Measurements from ENCODE around the gene HLA-DRB1.
A peak's percentile ranks its signal among the peaks of the same experiment; 100 is the strongest.
"Not testable (repeated sequence)": the region's sequence is repeated elsewhere in the genome, so short reads cannot be mapped to it uniquely, and the experiment has no call there.

Gene HLA-DRB1

DNA sequence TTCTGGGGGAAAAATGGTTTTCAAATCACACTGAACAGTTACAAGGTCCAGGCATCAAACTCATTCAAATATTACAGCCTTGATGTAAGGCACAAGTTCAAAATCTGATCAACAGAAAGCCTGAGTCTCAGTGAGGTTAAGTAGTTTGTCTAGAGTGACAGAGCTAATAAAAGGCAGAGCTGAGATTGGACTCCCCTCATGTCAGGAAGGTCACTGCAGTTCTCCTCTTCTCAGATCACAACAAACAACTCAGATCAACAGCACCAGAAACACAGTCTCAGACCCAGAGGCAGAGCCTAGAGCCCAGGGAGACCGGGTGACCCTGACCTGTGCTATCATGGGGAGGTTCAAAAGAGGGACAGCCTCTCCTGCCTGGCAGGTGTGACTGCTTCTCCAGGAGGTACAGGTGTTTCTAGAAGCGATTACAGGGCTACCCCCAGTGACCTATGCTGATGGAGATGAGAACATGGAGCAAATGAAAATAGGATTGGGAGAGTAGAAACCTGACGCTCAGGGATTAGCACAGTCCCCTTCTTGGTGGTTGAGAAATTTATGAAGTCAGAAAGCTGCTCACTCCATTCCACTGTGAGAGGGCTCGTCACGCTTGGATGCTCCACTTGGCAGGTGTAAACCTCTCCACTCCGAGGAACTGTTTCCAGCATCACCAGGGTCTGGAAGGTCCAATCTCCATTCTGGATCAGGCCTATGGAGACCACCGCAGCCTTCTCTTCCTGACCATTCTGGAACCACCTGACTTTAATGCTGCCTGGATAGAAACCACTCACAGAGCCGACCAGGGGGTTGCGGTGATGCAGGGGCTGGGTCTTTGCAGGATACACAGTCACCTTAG is 35.3 kb downstream of the HLA-DRB1 start:
- DNase-seq = no peak

DNA sequence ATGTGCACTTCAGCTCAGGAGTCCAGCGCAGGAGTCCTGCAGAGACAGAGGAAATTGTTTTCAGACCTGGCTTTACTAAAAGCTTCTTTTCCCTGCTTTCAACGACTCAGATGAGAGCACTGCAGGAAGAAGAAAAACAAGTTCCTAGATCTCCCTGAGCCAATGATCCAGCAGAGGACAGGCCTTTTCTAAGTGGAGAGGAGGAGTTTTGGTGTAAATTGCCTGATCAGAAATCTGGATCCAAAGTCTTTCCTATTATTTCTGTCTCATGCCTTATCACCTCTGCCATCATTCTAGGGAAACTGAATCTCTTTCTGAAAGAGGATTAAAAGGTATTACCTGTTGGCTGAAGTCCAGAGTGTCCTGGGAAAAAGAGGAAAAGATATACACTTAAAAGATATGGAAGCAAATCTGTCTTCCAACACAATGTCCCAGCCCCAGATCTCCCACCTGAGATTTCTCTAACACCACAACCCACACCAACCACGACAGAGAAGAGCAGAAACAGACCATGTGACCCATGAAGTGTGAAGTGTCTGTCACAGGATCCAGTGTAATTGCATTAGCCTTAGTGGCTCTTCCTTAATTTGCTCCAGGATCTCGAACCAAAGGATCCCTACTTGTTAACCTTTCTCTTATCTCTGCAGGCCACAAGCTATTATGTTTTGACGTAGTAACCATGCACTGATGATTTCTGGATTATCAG is 36.5 kb downstream of the HLA-DRB1 start:
- no peak for DNase-seq

DNA sequence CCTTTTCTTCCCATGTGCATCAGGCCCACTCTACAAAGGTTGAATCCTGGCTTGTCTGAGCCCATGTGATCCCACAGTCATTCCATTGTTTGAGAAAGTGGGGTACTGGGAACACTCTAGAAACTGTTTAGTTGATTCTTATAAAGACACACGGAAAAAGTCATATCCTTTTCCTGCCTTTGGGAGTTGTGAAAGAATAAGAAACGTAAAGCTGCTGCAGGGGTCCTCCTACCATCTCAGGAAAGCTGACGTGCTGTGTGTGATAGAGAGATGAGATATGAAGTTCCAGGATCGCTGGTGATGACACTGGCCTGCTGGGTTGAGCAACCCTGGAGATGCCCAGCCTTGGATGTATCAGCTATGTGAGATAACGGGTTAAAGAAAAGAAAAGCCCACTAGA is 38.2 kb downstream of the HLA-DRB1 start:
- peak; percentile 69 for DNase-seq

DNA sequence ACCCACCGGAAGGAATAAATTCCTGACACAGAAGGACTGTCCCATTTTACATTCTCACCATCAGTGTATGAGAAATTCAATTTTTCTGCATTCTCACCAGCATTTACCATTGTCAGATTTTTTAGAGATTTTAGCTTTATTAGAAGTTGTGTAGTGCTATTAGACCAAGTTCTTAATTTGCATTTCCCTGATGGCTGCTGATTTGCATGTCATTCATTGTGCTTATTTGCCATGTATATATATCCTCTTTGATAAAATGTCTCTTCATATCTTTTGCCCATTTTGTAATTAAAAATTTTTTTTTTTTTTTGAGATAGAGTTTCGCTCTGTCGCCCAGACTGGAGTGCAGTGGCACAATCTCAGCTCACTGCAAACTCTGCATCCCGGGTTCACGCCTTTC is 49.8 kb downstream of the HLA-DRB1 start:
- DNase-seq = no peak

DNA sequence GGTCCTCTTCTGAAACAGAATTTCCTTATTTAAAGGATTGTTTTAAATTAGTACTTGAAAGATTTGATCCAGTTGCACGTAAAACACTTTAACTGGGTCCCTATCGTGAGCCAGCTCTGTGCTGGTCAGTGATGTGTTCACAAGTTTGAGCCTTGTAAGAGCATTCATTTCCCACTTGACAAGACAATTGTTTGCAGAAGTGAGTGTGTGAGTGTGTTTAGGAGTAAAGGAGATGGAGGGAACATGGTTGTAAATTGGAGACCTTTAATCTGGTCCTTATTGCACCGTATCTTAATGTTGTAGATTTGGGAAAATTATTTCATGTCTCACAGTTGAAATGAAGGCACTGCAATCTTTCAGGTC is 59.2 kb downstream of the HLA-DRB1 start:
- DNase-seq = not testable (repeated sequence)

DNA sequence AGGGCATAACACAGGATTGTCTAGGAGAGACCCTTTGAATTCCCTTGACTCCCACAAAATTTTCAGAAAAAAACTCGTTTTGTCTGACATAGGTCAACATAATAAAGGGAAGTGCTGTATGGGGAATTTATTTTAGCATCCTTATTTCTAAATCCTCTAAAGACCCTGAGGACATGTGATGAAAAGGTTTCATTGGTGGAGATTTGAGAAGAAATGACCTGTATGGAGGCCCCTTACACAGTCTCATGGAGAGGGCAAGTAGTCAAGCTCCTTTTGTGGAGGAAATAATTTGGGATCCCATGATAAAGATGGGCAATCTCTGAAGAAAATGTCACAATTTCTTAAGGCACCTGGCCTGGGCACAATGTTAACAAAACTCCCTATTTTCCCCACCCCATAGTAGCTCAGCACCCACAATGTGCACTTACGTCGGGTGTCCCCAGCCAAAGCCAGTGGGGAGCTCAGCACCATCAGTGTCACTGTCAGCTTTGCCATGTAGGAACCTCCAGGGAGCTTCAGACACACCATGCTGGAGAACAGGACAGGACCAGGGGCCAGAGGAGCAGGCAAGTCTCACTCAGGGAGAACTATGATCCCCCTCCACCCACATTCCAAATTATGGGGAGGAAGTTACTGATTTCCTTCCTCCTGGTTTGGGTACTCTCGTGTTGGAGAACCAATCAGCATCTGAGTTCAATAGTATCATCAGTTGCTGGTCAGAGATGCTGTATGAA is 59.8 kb downstream of the HLA-DRB1 start, which contains the start of gene HLA-DRB5:
Gene HLA-DRB5, minus strand, starts transcription at position 591 of the 734 bp plus-strand sequence. Its CDS starts 63 bp downstream, at position 528.
- peak; percentile 37 for DNase-seq

Measured in suppressor macrophage treated with lipopolysaccharide for 4 hours (primary cell).